Stimulated activated CD8-positive, alpha-beta memory T cell treated with anti-CD3 and anti-CD28 coated beads, Interleukin-15, amount 100 ng/mL, for 1 hour (primary cell): ENCODE results near the gene KCNJ12.

Experiments
- DNase-seq: peaks from one replicate; pipeline ENCODE4 v3.0.0-alpha.2; 2020; ENCODE audit warnings: low read depth

Gene KCNJ12

GRCh38 chr17:21368545-21369246 is 7.5 kb upstream of the KCNJ12 start:
- DNase-seq: no peak

- DNase-seq: no peak
Measured at GRCh38 chr17:21369395-21369794, 6.8 kb upstream of the KCNJ12 start.

- no peak for DNase-seq
Measured at GRCh38 chr17:21370430-21370829, 5.7 kb upstream of the KCNJ12 start.

DNA sequence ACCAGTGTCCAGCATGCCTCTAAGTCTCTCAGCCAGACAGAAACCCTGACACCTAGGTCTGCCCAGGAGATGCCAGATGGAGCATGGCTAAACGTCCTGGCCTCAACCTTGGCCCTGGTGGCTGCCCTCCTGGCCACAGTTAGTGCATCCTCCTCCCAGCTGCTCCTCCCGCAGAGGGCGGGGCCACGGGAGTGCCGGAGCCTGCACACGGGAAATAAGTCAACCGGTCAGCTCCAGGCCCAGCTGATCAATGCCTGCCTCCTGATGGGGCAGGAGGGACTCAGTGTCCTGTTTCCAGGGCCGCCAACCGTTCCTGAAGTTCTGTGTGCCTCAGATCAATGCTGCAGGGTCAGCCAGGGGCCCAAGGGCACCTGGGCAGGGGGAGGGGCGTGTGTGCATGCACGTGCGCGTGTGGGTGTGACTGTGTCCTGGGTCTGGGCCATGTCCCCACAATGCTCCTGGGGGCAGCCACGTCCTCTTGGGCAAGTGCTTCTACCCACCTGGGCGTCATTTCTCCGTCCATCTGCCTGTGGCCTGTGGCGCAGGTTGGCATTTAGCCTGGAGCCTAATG is 4.6 kb upstream of the KCNJ12 start:
- no peak for DNase-seq

DNA sequence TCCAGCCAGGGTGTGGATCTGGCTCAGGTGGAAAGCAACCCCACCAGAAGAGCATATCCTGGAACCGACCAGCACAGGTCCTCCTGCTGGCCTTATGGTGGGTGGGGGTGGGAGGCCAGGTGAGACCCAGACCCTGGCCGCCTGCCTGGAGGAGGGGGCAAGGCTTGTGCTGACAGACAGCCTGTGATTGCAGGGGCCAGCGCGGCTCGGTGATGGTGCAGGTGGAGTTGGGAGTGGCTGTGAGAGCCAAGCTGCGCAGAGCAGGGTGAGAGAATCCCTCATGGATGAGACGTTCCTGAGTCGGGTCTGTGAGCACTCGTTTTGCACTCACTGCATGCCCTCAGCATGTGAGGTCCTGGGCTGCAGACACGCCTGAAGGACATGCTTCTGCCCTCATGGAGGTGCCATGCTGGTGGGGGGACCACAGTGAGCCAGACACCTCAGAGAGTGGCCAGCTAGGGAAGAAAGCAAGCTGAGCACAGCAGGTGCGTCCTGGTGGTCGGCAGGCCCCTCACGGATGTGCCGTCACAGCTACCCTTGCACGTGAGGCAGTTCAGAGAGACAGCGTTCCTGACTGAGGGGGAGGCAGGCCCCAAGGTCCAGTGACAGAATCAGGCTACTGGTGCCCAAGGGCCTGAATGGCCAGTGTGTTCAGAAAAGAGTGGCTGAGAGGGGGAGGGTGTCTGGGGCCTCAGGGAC is 3.8 kb upstream of the KCNJ12 start:
- DNase-seq: no peak

DNA sequence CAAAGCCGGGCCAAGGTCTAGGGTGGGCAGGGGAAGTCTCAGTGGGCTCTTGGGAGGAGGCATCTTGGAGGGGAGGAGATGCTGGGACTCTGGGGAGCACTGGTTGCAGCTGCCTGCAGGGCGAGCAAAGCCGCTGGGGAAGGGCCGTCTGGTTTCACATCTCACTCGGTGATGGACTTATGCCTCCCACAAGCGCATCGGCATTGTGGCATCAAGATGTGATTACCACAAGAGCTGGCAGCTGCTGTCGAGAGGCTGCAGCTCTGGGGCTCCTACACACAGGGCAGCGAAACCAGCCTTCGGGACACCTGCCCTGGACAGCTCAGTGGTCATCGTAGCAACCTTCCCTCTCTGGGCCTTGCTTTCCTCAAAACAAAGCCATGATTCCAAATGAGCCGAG is 3.1 kb upstream of the KCNJ12 start:
- DNase-seq: no peak

DNA sequence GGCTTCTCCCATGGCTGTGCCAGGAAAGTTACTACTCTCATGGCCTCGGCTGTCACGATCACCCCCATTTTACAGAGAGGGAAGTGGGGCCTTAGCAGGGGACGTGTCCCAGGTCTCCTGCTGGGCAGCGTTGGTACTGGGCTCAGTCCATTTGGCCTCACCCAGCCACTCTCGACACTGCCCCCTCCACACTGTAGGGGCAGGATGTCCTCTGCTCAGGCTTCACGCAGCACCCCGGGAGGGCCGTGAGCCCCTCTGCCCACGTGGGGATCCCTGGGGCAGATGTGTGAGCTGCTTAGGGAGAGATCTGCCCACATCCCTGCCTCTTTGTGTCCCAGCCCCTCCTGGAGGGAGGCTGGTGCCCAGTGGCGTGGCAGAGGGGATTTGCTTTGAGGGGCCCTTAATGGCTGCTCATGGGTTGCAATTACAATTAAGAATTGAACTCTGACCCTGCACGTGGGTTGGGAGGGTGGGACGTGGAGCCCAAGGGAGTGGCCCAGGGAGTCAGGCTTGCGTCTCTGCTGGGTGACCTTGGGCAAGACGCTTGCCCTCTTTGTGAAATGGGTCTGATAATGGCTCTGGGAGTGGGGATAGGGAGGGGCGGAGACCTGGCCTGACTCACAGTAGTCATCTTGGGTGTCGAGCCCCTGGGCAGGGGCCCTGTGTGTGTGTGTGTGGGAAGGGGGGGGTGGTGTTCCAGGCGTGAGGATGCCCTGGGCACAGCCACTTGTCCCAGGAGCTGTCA is 2.3 kb upstream of the KCNJ12 start:
- DNase-seq: no peak

GRCh38 chr17:21374441-21375161 is 1.6 kb upstream of the KCNJ12 start:
- no peak for DNase-seq

- DNase-seq: no peak
Measured at GRCh38 chr17:21375162-21375560, 996 bp upstream of the KCNJ12 start.

- DNase-seq: no peak
Measured at GRCh38 chr17:21375757-21376080, 438 bp upstream of the KCNJ12 start.

DNA sequence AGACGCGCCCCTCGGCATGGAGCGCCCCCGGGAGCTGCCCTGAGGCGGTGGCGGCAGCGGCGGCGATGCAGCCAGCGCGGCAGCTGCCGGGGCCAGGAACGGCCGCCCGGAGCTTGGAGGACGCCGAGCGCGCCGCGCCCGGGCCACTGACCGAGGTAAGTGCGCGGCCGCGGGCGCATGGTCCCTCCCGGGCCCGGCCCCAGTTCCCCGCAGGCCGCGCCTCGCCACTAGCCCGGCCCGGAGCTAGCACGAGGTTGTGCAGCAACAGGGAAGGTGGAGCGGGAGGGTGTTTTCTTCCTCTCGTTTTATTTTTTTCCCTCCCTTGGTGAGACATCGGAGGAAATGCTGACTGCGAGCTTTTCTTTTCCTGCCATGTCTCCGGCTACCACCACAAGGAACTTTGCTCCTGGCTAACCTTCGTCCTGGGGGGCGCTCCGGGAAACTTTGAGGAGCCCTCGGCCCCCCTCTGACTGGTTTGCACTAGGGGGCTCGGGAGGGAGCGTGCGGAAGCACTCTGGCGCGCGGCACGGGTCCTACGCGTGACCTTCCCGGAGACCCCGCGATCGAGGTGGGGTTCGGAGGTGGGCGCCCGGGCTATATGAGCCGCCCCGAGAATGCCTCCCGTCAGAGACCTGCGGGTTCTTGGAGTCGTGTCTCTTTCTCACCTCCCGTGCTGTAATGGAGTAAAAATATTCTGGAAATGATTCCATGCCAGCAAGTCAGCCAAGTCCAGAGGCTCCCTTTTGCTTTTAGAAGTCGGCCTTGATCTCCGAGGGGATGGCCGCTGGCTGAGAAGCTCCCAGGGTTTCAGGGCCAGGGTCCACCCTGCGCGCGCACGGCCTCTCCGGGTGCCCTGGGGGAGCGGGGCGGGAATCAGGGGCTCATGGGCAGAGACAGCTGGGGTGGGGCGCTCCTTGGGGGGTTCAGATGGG is 868 bp downstream of the KCNJ12 start:
- no peak for DNase-seq

GRCh38 chr17:21377705-21378396 is 1.7 kb downstream of the KCNJ12 start:
- no peak for DNase-seq

DNA sequence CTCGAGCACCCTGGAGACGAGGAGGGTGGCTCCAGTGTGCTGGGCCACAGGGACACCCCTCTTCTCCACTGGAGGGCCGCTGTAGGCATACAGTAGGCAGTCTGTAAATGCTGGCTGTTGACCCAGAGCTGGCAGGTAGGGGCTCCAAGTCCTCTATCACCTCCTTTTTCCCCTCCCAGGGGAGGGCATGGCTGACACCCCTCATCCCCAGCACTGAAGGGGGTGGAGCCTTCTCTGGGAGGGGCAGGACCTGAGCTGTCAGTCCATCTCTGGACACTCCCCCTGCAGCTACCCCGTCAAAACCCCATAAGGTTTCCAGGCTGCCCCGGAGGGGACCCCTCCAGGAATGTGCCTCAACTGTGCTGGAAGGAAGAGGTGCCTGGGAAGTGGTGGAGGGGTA is 2.4 kb downstream of the KCNJ12 start:
- no peak for DNase-seq

DNA sequence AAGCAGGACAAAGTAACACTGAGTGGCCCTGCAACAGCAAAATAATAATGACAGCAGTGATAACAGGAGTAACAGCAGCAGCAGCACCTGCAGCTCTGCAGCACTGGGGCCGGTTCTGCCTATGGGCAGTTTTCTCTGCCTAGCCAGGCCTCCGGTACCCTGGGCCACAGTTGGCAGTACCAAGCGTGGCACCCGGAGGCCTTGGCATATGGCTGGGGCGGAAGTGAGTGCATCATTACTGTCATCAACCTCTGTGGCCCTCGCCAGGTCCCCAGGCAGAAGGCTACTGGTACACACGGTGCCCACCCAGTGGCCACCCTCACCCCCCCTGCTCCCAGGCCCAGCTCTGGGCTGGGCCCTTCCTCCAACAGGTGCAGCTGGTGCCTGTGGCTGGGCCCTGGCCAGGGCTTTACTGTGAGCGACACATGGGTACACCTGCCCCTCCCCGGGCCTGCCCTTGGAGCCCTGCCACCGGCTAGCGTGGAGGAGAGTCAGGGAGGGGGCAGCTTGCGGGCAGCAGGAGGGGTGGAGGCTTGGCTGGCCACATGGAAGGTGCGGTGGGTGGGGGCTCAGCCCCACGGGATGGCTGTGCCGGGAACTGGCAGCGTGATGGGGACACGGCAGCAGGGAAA is 3.0 kb downstream of the KCNJ12 start:
- DNase-seq: no peak

DNA sequence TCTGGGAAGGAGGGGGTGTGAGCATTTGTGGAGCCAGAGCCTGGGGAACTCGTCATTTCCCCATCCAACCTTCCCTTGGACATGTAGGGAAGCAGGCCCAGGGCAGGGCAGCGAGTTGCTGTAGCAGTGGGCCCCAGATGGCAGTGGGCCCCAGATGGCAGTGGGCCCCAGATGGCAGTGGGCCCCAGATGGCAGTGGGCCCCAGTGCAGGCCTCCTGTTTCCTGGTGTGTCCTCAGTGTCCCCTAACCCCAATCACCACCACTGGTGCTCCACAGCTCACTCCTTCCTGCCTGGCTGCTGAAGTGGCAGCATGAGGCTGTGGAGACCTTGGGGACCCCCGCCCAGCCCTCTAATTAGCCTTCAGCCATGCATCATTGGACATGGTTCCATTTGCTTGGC is 4.5 kb downstream of the KCNJ12 start:
- no peak for DNase-seq

GRCh38 chr17:21381076-21381706 is 5.0 kb downstream of the KCNJ12 start:
- no peak for DNase-seq

DNA sequence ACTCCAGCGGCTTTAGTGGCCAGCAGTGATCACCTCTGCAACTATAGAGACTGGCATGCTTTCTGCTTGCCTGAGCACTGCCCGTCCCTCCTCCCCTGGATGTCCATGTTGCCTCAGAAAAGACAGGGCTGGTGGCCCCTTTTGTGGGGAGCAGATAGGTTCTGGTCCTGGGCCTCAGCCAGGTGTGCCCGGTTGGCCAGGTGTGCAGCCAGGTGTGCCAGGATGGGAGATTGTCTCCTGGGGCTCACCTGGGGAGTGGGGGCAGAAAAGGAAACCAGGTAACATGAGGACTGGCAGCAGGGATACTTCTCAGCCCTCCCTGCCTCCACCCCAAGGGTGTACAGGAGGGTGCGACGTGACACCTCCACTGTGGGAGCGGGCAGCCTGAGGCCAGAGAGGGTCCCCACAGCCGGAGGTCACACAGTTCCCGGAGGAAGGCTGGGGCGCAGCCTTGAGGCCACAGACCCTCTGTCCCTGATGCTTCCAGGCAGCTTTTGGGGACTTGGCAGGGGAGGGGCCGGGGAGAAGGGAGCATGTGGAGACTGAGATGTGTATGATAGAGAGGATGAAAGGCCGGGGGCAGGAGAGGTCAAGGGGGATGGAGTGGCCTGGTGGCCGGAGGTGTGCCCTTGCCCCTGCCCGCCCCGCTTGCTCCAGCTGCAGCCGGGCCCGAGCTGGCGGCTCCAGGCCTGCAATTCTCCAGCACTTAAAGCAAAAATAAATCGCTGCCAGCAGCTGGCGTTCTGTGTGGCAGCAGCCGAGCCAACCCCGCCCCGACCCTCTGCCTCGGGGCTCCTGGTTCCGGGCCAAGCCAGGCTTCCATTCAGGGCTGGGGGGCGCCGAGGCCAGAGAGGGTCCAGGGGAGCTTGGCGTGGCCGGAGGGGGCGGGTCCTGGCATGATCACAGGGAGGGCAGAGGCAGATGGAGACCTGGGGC is 6.7 kb downstream of the KCNJ12 start:
- no peak for DNase-seq

- DNase-seq: no peak
Measured at GRCh38 chr17:21385281-21385845, 9.2 kb downstream of the KCNJ12 start.
